ENCODE data around the gene IDH3B. TPM values are rescaled to one million over a fixed set of nuclear protein-coding genes. Genes with fewer than 3 reads are reported as not detected.
A peak's percentile ranks its signal among the peaks of the same experiment; 100 is the strongest.

The IDH3B gene
- total and polyA plus RNA-seq, 11 donors = 122 to 356 (median 197) TPM

- Histone ChIP-seq H3K4me1 (peaks cover 4 to 20% (median 14%) of the 10 kb centered on the region in 12 donors), H3K9me3 (no peaks in the 10 kb centered on the region), H3K27ac (no peak overlapping the region), H3K4me3 (no peak overlapping the region), H3K27me3 (no peaks in the 10 kb centered on the region), H3K36me3 (peaks cover 2 to 80% (median 77%) of the 10 kb centered on the region in 9 donors)
- intact Hi-C loops (cut with DNase I) = no loop called here
- ATAC-seq (no peak), DNase-seq (no peak)
- no peak for TF ChIP-seq POLR2A (IDR thresholded peaks at IDR 0.05)
- TF ChIP-seq CTCF (IDR thresholded peaks at IDR 0.05) = no peak
- 87 to 93% (median 90%) methylated on average over 12 of the region's 12 CpGs for WGBS, 4 donors
Observed at GRCh38 chr20:2656471-2657117, 7.4 kb downstream of the IDH3B start.

- H3K27me3 ChIP-seq = no peaks in the 10 kb centered on the region
- 91 to 94% (median 92%) methylated on average over 16 to 17 of the region's 17 CpGs for WGBS, 4 donors
- no peak for TF ChIP-seq POLR2A (IDR thresholded peaks at IDR 0.05)
- TF ChIP-seq CTCF (IDR thresholded peaks at IDR 0.05) = no peak
- H3K36me3 ChIP-seq = peaks cover under 1 to 70% (median 66%) of the 10 kb centered on the region in 9 donors
- no peak overlapping the region for H3K27ac ChIP-seq
- DNase-seq (no peak), ATAC-seq (no peak)
- no peaks in the 10 kb centered on the region for H3K9me3 ChIP-seq
- H3K4me3 ChIP-seq = no peak overlapping the region
- intact Hi-C loops (cut with DNase I) = no loop called here
- peaks cover 4 to 28% (median 20%) of the 10 kb centered on the region in 12 donors for H3K4me1 ChIP-seq
Observed at GRCh38 chr20:2655331-2656116, 8.5 kb downstream of the IDH3B start.

- no peaks in the 10 kb centered on the region for H3K9me3 ChIP-seq
- TF ChIP-seq CTCF (IDR thresholded peaks at IDR 0.05) (no peak), POLR2A (IDR thresholded peaks at IDR 0.05) (no peak)
- peaks cover 4 to 28% (median 20%) of the 10 kb centered on the region in 12 donors for H3K4me1 ChIP-seq
- intact Hi-C loops (cut with DNase I) = loop anchor here in 1 of 10 donors (5.0 kb wide), 1 partner anchor 133 kb away; no protein-coding TSS in a partner anchor
- 84 to 94% (median 89%) methylated on average over 2 to 3 of the region's 3 CpGs for WGBS, 4 donors
- no peak overlapping the region for H3K4me3 ChIP-seq
- no peaks in the 10 kb centered on the region for H3K27me3 ChIP-seq
- peaks cover 0 to 63% (median 59%) of the 10 kb centered on the region in 9 donors for H3K36me3 ChIP-seq
- no peak for DNase-seq
- ATAC-seq = no peak
- no peak overlapping the region for H3K27ac ChIP-seq
Observed at GRCh38 chr20:2654831-2655230, 9.2 kb downstream of the IDH3B start.

GRCh38 chr20:2654384-2654822 is 9.6 kb downstream of the IDH3B start:
- DNase-seq (no peak), ATAC-seq (no peak)
- 86 to 90% (median 88%) methylated on average over 9 of the region's 9 CpGs for WGBS, 4 donors
- Histone ChIP-seq H3K4me3 (peak overlapping the region in 2 of 12 donors; percentile 71 to 95), H3K27ac (no peak overlapping the region), H3K27me3 (no peaks in the 10 kb centered on the region), H3K36me3 (peaks cover 0 to 58% (median 55%) of the 10 kb centered on the region in 9 donors), H3K9me3 (no peaks in the 10 kb centered on the region), H3K4me1 (peaks cover 4 to 28% (median 20%) of the 10 kb centered on the region in 12 donors)
- TF ChIP-seq POLR2A (IDR thresholded peaks at IDR 0.05) = no peak
- TF ChIP-seq CTCF (IDR thresholded peaks at IDR 0.05) = no peak
- intact Hi-C loops (cut with DNase I) = loop anchor here in 1 of 10 donors (5.0 kb wide), 1 partner anchor 132 kb away; no protein-coding TSS in a partner anchor
